HepG2 (cell line): ENCODE results near the gene TUBB. TPM values are rescaled to one million over a fixed set of nuclear protein-coding genes. Genes with fewer than 3 reads are reported as not detected.
A peak's percentile ranks its signal among the peaks of the same experiment; 100 is the strongest.

Source experiments
- ETV6 ChIP-seq: sonication (generic); formaldehyde crosslinking; conservative IDR thresholded peaks from 2 replicates; pipeline ENCODE4 v1.4.0; 2020; ENCODE audit warnings: missing genetic modification reagents
- HOXD1 ChIP-seq: sonication (generic); formaldehyde crosslinking; IDR thresholded peaks from 2 replicates; pipeline ENCODE4 v1.5.0; 2020; ENCODE audit warnings: missing genetic modification reagents
- RARG ChIP-seq: sonication (generic); formaldehyde crosslinking; IDR thresholded peaks from 2 replicates; pipeline ENCODE4 v1.4.0; 2020; ENCODE audit warnings: low read depth, mild to moderate bottlenecking, missing genetic modification reagents
- SIX1 ChIP-seq: sonication (generic); formaldehyde crosslinking; IDR thresholded peaks from 2 replicates; pipeline ENCODE4 v1.4.0; 2020; ENCODE audit warnings: missing genetic modification reagents, borderline replicate concordance
- ZNF337 ChIP-seq: sonication (generic); formaldehyde crosslinking; IDR thresholded peaks from 2 replicates; pipeline ENCODE4 v1.5.1; 2020; ENCODE audit warnings: missing genetic modification reagents, low read depth, mild to moderate bottlenecking, borderline replicate concordance
- ZNF44 ChIP-seq: sonication (generic); formaldehyde crosslinking; IDR thresholded peaks from 2 replicates; pipeline ENCODE4 v1.5.1; 2020; ENCODE audit warnings: mild to moderate bottlenecking, missing genetic modification reagents
- ZNF749 ChIP-seq: sonication (generic); formaldehyde crosslinking; IDR thresholded peaks from 2 replicates; pipeline ENCODE4 v1.8.0; 2022; ENCODE audit warnings: mild to moderate bottlenecking, missing genetic modification reagents, moderate library complexity, borderline replicate concordance
- polyA plus RNA-seq, 8 experiments: library from polyadenylated mRNA; depleted of rRNA in 3 of 8; stranded (reverse) in 7 of 8; unstranded in 1 of 8; fragments of >200 nt; fragmentation: Illumina TruSeq in 4 of 8; extraction: Trizol in 4 of 8; gene quantifications; 2 replicates each; pipeline versions ENCODE4 v1.2.1 to v1.2.3, GENCODE V29; 2011 to 2016; ENCODE audit warnings: low read depth in 4 of 8, missing spikeins in 1 of 8, mixed read lengths in 1 of 8; ENCODE audit not compliant: insufficient read depth in 1 of 8
- total RNA-seq, 5 experiments: library from RNA; depleted of rRNA; stranded (reverse); fragments of >200 nt; fragmentation: Illumina TruSeq; extraction: Trizol; gene quantifications; 2 replicates each; pipeline ENCODE4 v1.2.3, GENCODE V29; 2016; ENCODE audit warnings: low read depth in 1 of 5
- TF ChIP-seq, protein P1 (sequence below): sonication (generic); formaldehyde crosslinking; IDR thresholded peaks from 2 replicates; pipeline ENCODE4 v1.5.1; 2020; ENCODE audit warnings: mild to moderate bottlenecking, missing genetic modification reagents, borderline replicate concordance
- TF ChIP-seq, protein P2 (sequence below): sonication (generic); formaldehyde crosslinking; IDR thresholded peaks from 2 replicates; pipeline ENCODE4 v1.4.0; 2020; ENCODE audit warnings: missing genetic modification reagents
- TF ChIP-seq, protein P3 (sequence below): IDR thresholded peaks from 2 replicates; pipeline ENCODE4 v1.4.0; 2020; ENCODE audit warnings: mild to moderate bottlenecking, missing genetic modification reagents

TUBB gene
- total and polyA plus RNA-seq, 2 of the 13 experiments (the other 11 are each of a cell fraction or from before 2014, with no cell fraction given), result 911 to 1,163 TPM

DNA sequence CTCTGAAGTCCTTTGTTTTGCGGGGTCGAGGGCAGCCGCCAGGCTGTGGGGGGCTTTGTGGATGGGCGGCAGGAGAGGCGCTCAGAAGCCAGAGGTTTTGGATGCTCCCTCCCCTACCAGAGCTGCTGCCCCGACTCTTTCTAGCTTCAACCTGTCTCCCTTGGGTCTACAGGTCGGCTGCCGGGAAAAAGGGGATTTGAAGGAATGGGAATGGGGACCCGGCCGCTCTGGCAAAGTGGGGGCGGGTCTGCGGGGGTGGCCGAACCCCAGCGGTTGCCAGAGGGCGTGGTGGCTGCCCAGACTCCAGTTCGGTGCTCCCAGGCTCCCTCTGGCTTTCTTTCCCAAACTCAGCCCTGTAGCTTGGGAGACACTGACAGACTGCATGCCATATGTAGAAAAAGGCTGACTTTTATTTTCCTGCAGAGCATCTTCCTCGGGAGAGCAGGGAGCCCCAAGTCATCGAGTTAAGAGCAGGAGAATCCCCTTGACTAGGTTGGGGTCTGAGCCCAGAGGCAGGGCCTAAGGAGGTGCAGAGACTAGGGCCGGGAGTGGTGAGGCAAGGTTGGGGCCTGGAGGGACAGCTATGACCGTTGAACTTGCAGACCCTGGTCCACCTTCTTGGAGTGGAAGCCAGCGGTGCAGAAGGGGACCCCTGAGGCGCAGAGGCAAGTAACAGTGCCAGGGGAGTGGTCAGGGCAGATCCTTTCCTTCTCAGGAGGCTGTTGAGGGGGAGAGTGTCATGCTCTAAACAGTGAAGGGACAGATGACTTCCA is 32.3 kb upstream of the TUBB start (continued):
- TF ChIP-seq, protein P1, sequence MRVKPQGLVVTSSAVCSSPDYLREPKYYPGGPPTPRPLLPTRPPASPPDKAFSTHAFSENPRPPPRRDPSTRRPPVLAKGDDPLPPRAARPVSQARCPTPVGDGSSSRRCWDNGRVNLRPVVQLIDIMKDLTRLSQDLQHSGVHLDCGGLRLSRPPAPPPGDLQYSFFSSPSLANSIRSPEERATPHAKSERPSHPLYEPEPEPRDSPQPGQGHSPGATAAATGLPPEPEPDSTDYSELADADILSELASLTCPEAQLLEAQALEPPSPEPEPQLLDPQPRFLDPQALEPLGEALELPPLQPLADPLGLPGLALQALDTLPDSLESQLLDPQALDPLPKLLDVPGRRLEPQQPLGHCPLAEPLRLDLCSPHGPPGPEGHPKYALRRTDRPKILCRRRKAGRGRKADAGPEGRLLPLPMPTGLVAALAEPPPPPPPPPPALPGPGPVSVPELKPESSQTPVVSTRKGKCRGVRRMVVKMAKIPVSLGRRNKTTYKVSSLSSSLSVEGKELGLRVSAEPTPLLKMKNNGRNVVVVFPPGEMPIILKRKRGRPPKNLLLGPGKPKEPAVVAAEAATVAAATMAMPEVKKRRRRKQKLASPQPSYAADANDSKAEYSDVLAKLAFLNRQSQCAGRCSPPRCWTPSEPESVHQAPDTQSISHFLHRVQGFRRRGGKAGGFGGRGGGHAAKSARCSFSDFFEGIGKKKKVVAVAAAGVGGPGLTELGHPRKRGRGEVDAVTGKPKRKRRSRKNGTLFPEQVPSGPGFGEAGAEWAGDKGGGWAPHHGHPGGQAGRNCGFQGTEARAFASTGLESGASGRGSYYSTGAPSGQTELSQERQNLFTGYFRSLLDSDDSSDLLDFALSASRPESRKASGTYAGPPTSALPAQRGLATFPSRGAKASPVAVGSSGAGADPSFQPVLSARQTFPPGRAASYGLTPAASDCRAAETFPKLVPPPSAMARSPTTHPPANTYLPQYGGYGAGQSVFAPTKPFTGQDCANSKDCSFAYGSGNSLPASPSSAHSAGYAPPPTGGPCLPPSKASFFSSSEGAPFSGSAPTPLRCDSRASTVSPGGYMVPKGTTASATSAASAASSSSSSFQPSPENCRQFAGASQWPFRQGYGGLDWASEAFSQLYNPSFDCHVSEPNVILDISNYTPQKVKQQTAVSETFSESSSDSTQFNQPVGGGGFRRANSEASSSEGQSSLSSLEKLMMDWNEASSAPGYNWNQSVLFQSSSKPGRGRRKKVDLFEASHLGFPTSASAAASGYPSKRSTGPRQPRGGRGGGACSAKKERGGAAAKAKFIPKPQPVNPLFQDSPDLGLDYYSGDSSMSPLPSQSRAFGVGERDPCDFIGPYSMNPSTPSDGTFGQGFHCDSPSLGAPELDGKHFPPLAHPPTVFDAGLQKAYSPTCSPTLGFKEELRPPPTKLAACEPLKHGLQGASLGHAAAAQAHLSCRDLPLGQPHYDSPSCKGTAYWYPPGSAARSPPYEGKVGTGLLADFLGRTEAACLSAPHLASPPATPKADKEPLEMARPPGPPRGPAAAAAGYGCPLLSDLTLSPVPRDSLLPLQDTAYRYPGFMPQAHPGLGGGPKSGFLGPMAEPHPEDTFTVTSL, result no peak
- TF ChIP-seq, protein P2, sequence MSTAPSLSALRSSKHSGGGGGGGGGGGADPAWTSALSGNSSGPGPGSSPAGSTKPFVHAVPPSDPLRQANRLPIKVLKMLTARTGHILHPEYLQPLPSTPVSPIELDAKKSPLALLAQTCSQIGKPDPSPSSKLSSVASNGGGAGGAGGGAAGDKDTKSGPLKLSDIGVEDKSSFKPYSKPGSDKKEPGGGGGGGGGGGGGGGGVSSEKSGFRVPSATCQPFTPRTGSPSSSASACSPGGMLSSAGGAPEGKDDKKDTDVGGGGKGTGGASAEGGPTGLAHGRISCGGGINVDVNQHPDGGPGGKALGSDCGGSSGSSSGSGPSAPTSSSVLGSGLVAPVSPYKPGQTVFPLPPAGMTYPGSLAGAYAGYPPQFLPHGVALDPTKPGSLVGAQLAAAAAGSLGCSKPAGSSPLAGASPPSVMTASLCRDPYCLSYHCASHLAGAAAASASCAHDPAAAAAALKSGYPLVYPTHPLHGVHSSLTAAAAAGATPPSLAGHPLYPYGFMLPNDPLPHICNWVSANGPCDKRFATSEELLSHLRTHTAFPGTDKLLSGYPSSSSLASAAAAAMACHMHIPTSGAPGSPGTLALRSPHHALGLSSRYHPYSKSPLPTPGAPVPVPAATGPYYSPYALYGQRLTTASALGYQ, result no peak
- TF ChIP-seq RARG (CRISPR knock-in tag), result no peak
- TF ChIP-seq SIX1 (CRISPR knock-in tag), result no peak
- no peak for TF ChIP-seq ZNF749 (CRISPR knock-in tag)
- TF ChIP-seq ETV6 (CRISPR knock-in tag), result no peak
- 0 out of 2 replicates have a peak, but pooled peaks have one; percentile 5 for TF ChIP-seq ZNF44
- no peak for TF ChIP-seq ZNF337 (CRISPR knock-in tag)
- TF ChIP-seq HOXD1 (CRISPR knock-in tag), result peak; percentile 52; the same call in 1 of the 2 replicates
- TF ChIP-seq, protein P3, sequence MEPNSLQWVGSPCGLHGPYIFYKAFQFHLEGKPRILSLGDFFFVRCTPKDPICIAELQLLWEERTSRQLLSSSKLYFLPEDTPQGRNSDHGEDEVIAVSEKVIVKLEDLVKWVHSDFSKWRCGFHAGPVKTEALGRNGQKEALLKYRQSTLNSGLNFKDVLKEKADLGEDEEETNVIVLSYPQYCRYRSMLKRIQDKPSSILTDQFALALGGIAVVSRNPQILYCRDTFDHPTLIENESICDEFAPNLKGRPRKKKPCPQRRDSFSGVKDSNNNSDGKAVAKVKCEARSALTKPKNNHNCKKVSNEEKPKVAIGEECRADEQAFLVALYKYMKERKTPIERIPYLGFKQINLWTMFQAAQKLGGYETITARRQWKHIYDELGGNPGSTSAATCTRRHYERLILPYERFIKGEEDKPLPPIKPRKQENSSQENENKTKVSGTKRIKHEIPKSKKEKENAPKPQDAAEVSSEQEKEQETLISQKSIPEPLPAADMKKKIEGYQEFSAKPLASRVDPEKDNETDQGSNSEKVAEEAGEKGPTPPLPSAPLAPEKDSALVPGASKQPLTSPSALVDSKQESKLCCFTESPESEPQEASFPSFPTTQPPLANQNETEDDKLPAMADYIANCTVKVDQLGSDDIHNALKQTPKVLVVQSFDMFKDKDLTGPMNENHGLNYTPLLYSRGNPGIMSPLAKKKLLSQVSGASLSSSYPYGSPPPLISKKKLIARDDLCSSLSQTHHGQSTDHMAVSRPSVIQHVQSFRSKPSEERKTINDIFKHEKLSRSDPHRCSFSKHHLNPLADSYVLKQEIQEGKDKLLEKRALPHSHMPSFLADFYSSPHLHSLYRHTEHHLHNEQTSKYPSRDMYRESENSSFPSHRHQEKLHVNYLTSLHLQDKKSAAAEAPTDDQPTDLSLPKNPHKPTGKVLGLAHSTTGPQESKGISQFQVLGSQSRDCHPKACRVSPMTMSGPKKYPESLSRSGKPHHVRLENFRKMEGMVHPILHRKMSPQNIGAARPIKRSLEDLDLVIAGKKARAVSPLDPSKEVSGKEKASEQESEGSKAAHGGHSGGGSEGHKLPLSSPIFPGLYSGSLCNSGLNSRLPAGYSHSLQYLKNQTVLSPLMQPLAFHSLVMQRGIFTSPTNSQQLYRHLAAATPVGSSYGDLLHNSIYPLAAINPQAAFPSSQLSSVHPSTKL, result 0 out of 2 replicates have a peak, but pooled peaks have one; percentile 2
